ENCODE measurements around the gene BRSK2. TPM values are rescaled to one million over a fixed set of nuclear protein-coding genes. Genes with fewer than 3 reads are reported as not detected.

BRSK2 gene
- total RNA-seq, 1 donor = 0.36 TPM

- no peak for DNase-seq (ENCODE audit: low read depth)
- TF ChIP-seq CTCF (IDR thresholded peaks at IDR 0.05; ENCODE audit: insufficient read depth, low read length) = no peak
- H3K4me3 ChIP-seq (ENCODE audit: low read depth, low read length) = no peak overlapping the region
These were observed 39.5 kb upstream of the BRSK2 start for GRCh38 chr11:1350086-1350725.

GRCh38 chr11:1351278-1351937, 38.3 kb upstream of the BRSK2 start:
- H3K4me3 ChIP-seq (ENCODE audit: low read depth, low read length) = no peak overlapping the region
- TF ChIP-seq CTCF (IDR thresholded peaks at IDR 0.05; ENCODE audit: insufficient read depth, low read length) = no peak
- DNase-seq (ENCODE audit: low read depth) = no peak

- no peak for TF ChIP-seq CTCF (IDR thresholded peaks at IDR 0.05; ENCODE audit: insufficient read depth, low read length)
These were observed 36.9 kb upstream of the BRSK2 start for GRCh38 chr11:1352696-1353382.

GRCh38 chr11:1353383-1354124, 36.2 kb upstream of the BRSK2 start:
- TF ChIP-seq CTCF (IDR thresholded peaks at IDR 0.05; ENCODE audit: insufficient read depth, low read length) = no peak
- H3K4me3 ChIP-seq (ENCODE audit: low read depth, low read length) = no peak overlapping the region
- no peak for DNase-seq (ENCODE audit: low read depth)

More at GRCh38 chr11:1352696-1353382, 36.9 kb upstream of the BRSK2 start:
- H3K4me3 ChIP-seq (ENCODE audit: low read depth, low read length) = no peak overlapping the region
- DNase-seq (ENCODE audit: low read depth) = no peak

- no peak overlapping the region for H3K4me3 ChIP-seq (ENCODE audit: low read depth, low read length)
- DNase-seq (ENCODE audit: low read depth) = no peak
- no peak for TF ChIP-seq CTCF (IDR thresholded peaks at IDR 0.05; ENCODE audit: insufficient read depth, low read length)
These were observed 35.4 kb upstream of the BRSK2 start for GRCh38 chr11:1354125-1354938.

- no peak overlapping the region for H3K4me3 ChIP-seq (ENCODE audit: low read depth, low read length)
- no peak for TF ChIP-seq CTCF (IDR thresholded peaks at IDR 0.05; ENCODE audit: insufficient read depth, low read length)
- peak; percentile 15 for DNase-seq (ENCODE audit: low read depth)
These were observed 33.7 kb upstream of the BRSK2 start for GRCh38 chr11:1356007-1356435.
